K562 (cell line): Measurements from ENCODE around the gene CARD11. TPM values are rescaled to one million over a fixed set of nuclear protein-coding genes. Genes with fewer than 3 reads are reported as not detected.

Experiments
- ATAC-seq: fragments of 200-7000 bp; cut with Tn5 transposase; 3 replicates; pipeline ENCODE4 v1.9.1; 2020; ENCODE audit warnings: moderate library complexity
- BruUV-seq: library from RNA; stranded (reverse); fragments of 400-500 nt; replicated peaks from 2 replicates; lab custom pipeline; 2021; lab: Mats Ljungman, UMichigan
- CTCF ChIA-PET: fragments of 300-600 bp; formaldehyde crosslinking; extraction: SDS; loops from one replicate; lab custom pipeline; 2021; ENCODE audit warnings: low intra/inter-chr PET ratio; lab: Yijun Ruan, JAX
- POLR2A ChIA-PET: fragments of 300-600, 350-650 bp; sonication (Branson Sonifier 250); formaldehyde crosslinking; extraction: SDS; loops from one replicate; lab custom pipeline; 2021; ENCODE audit warnings: antibody characterized with exemption, inconsistent platforms; lab: Yijun Ruan, JAX
- DNase-seq, 4 experiments: peaks; one replicate each; pipeline versions ENCODE4 v3.0.0 to v3.0.0-alpha.2; 2011 to 2018; ENCODE audit warnings: low spot score in 3 of 4, mixed read lengths in 3 of 4; ENCODE audit errors: extremely low read depth in 1 of 4
- FAIRE-seq: peaks from 2 replicates; lab custom pipeline; 2011; peaks lifted over from hg19 to GRCh38; lab: Jason Lieb, UNC
- H2AFZ ChIP-seq: 2 replicates; pipeline ENCODE4 v1.6.0; 2011; ENCODE audit warnings: low read depth, low read length, control low read depth, inconsistent platforms
- H3K27ac ChIP-seq: fragments of 200-600 bp; 3 replicates; pipeline ENCODE4 v1.8.0; 2011; ENCODE audit warnings: low read depth, mild to moderate bottlenecking, control low read depth, inconsistent platforms, low read length, moderate library complexity, mixed read lengths; ENCODE audit errors: extremely low read depth
- H3K27me3 ChIP-seq, 2 experiments: fragments of 300-600 bp in 1 of 2; 2 replicates in 1 of 2; 3 replicates in 1 of 2; pipeline versions ENCODE4 v1.6.0 to v1.8.0; 2011; ENCODE audit warnings: inconsistent platforms in 2 of 2, low read length in 2 of 2, mild to moderate bottlenecking in 1 of 2, mixed read lengths in 1 of 2, moderate library complexity in 1 of 2; ENCODE audit not compliant: control insufficient read depth in 2 of 2, insufficient read depth in 2 of 2
- H3K36me3 ChIP-seq: fragments of 300-600 bp; 3 replicates; pipeline ENCODE4 v1.8.0; 2011; ENCODE audit warnings: mild to moderate bottlenecking, low read length, inconsistent platforms; ENCODE audit not compliant: control insufficient read depth, insufficient read depth
- H3K4me1 ChIP-seq, 2 experiments: fragments of 200-600 bp in 1 of 2; replicated peaks in 1 of 2; 2 replicates in 1 of 2; 3 replicates in 1 of 2; pipeline versions ENCODE4 v1.5.1 to v1.8.0; 2011; ENCODE audit warnings: inconsistent platforms in 2 of 2, low read length in 2 of 2, mild to moderate bottlenecking in 1 of 2, mixed read lengths in 1 of 2, moderate library complexity in 1 of 2; ENCODE audit not compliant: control insufficient read depth in 2 of 2, insufficient read depth in 2 of 2
- H3K4me2 ChIP-seq: 2 replicates; pipeline ENCODE4 v1.6.1; 2011; ENCODE audit warnings: low read length, control low read depth, inconsistent platforms, mixed read lengths; ENCODE audit not compliant: insufficient read depth
- H3K4me3 ChIP-seq: fragments of 200-600 bp; sonication (generic), shearing (Covaris generic); 2 replicates; pipeline ENCODE4 v1.5.1; 2016; ENCODE audit warnings: control low read depth, inconsistent platforms
- H3K79me2 ChIP-seq: fragments of 200-600 bp; 3 replicates; pipeline ENCODE4 v1.8.0; 2011; ENCODE audit warnings: low read length, inconsistent platforms; ENCODE audit not compliant: control insufficient read depth, insufficient read depth
- H3K9ac ChIP-seq, 2 experiments: 2 replicates each; pipeline versions ENCODE4 v1.6.0 to v1.6.1; 2011; ENCODE audit warnings: low read depth in 2 of 2, low read length in 2 of 2, control low read depth in 1 of 2, inconsistent platforms in 1 of 2, mild to moderate bottlenecking in 1 of 2, mixed read lengths in 1 of 2; ENCODE audit not compliant: insufficient read depth in 1 of 2
- H3K9me1 ChIP-seq: one replicate; pipeline ENCODE4 v1.6.0; 2011; ENCODE audit warnings: inconsistent platforms, mild to moderate bottlenecking, low read length, moderate library complexity; ENCODE audit not compliant: control insufficient read depth, insufficient read depth
- H3K9me3 ChIP-seq: replicated peaks from 2 replicates; pipeline ENCODE4 v1.5.1; 2011; ENCODE audit warnings: low read depth, low read length, inconsistent platforms; ENCODE audit not compliant: control insufficient read depth, insufficient read depth
- H4K20me1 ChIP-seq: replicated peaks from 2 replicates; pipeline ENCODE4 v1.6.1; 2011; ENCODE audit warnings: low read length, inconsistent platforms, mixed read lengths; ENCODE audit not compliant: control insufficient read depth, insufficient read depth
- ARNT ChIP-seq, 2 experiments: fragments of 450-650 bp; IDR thresholded peaks; 2 replicates each; pipeline ENCODE4 v1.6.1; 2016; ENCODE audit warnings: mild to moderate bottlenecking in 1 of 2
- EGR1 ChIP-seq: fragments of 450-650 bp; conservative IDR thresholded peaks from 2 replicates; pipeline ENCODE4 v1.6.1; 2017; ENCODE audit warnings: mild to moderate bottlenecking
- OTX1 ChIP-seq: fragments of 450-650 bp; formaldehyde crosslinking; IDR thresholded peaks from 2 replicates; pipeline ENCODE4 v1.4.0; 2022; ENCODE audit warnings: mild to moderate bottlenecking
- RUNX1 ChIP-seq: sonication (generic); IDR thresholded peaks from 2 replicates; pipeline ENCODE4 v1.6.1; 2016; ENCODE audit warnings: antibody characterized with exemption, low read depth
- TBL1XR1 ChIP-seq, 2 experiments: IDR thresholded peaks; 2 replicates each; pipeline ENCODE4 v1.6.1; 2012; ENCODE audit warnings: improper control_type of control experiment in 2 of 2, low read length in 2 of 2, mild to moderate bottlenecking in 1 of 2
- TOE1 ChIP-seq, 2 experiments: fragments of 450-650 bp in 1 of 2; sonication (generic) in 1 of 2; formaldehyde crosslinking in 1 of 2; IDR thresholded peaks; 2 replicates each; pipeline versions ENCODE4 v1.7.1 to v1.8.0; 2016 to 2022; ENCODE audit warnings: borderline replicate concordance in 2 of 2, mild to moderate bottlenecking in 2 of 2, antibody characterized with exemption in 1 of 2, inconsistent platforms in 1 of 2, low read depth in 1 of 2, missing genetic modification reagents in 1 of 2, moderate library complexity in 1 of 2
- ZNF431 ChIP-seq: sonication (generic); formaldehyde crosslinking; IDR thresholded peaks from 2 replicates; pipeline ENCODE4 v1.8.0; 2022; ENCODE audit warnings: mild to moderate bottlenecking, missing genetic modification reagents
- ZNF778 ChIP-seq: fragments of 450-650 bp; formaldehyde crosslinking; IDR thresholded peaks from 2 replicates; pipeline ENCODE4 v1.4.0; 2020; ENCODE audit warnings: mild to moderate bottlenecking, moderate library complexity
- WGBS: fragments of 100-300 bp; shearing (Covaris generic); methylation state at CpG from one replicate; pipeline ENCODE4 v1.1.6; 2016; ENCODE audit warnings: low coverage, mixed read lengths; ENCODE audit not compliant: insufficient coverage; ENCODE audit errors: missing lambda C conversion rate; 5-methylcytosine and 5-hydroxymethylcytosine counted together
- in situ Hi-C: fragments of 300-500 bp; cut with MboI; formaldehyde crosslinking; loops from 4 replicates; pipeline ENCODE4 v1.15.0; 2018; ENCODE audit warnings: inconsistent platforms, mixed read lengths
- intact Hi-C: fragments of 100-400 bp; cut with micrococcal nuclease; formaldehyde crosslinking; loops from 2 replicates; pipeline ENCODE4 v1.14.2; 2022
- polyA plus RNA-seq, 8 experiments: library from polyadenylated mRNA; depleted of rRNA in 4 of 8; stranded (reverse) in 5 of 8; unstranded in 3 of 8; fragments of >200 nt; fragmentation: Nextera tagmentation in 2 of 8; fragmentation: Illumina TruSeq in 1 of 8; extraction: Ambion mirVana in 2 of 8; extraction: Trizol in 1 of 8; gene quantifications; 2 replicates each; pipeline versions ENCODE4 v1.2.1 to v1.2.3, GENCODE V29; 2011 to 2014; ENCODE audit warnings: inconsistent platforms in 1 of 8, missing spikeins in 1 of 8
- total RNA-seq, 7 experiments: library from RNA; depleted of rRNA in 6 of 7; stranded (reverse); fragments of >200 nt in 6 of 7; fragmentation: Illumina TruSeq in 2 of 7; extraction: Trizol in 2 of 7; gene quantifications; 2 replicates each; pipeline versions ENCODE4 v1.2.1 to v1.2.3, GENCODE V29; 2011 to 2021; ENCODE audit warnings: low replicate concordance in 1 of 7
- TF ChIP-seq, protein P1 (sequence below): fragments of 250-450 bp; sonication (Bioruptor Pico); IDR thresholded peaks from 2 replicates; pipeline ENCODE4 v1.5.1; 2021; ENCODE audit warnings: mild to moderate bottlenecking
- TF ChIP-seq, protein P2 (sequence below): fragments of 450-650 bp; IDR thresholded peaks from 2 replicates; pipeline ENCODE4 v1.6.1; 2017; ENCODE audit warnings: antibody characterized with exemption, mild to moderate bottlenecking
- TF ChIP-seq, protein P3 (sequence below), 2 experiments: fragments of 250-450 bp in 1 of 2; fragments of 450-650 bp in 1 of 2; sonication (Bioruptor Pico) in 1 of 2; IDR thresholded peaks; 2 replicates each; pipeline versions ENCODE4 v1.6.1 to v1.8.0; 2016 to 2021; ENCODE audit warnings: mild to moderate bottlenecking in 2 of 2, moderate library complexity in 2 of 2, missing compliant biosample characterization in 1 of 2, missing genetic modification characterization in 1 of 2
- TF ChIP-seq, protein P4 (sequence below): sonication (generic); formaldehyde crosslinking; IDR thresholded peaks from 2 replicates; pipeline ENCODE4 v1.8.1; 2023; ENCODE audit warnings: mild to moderate bottlenecking, missing genetic modification reagents

CARD11 gene
- total and polyA plus RNA-seq, 9 of the 15 experiments (the other 6 are each of a cell fraction or from before 2014, with no cell fraction given) = 0.07 to 12.8 (median 5.7) TPM

DNA sequence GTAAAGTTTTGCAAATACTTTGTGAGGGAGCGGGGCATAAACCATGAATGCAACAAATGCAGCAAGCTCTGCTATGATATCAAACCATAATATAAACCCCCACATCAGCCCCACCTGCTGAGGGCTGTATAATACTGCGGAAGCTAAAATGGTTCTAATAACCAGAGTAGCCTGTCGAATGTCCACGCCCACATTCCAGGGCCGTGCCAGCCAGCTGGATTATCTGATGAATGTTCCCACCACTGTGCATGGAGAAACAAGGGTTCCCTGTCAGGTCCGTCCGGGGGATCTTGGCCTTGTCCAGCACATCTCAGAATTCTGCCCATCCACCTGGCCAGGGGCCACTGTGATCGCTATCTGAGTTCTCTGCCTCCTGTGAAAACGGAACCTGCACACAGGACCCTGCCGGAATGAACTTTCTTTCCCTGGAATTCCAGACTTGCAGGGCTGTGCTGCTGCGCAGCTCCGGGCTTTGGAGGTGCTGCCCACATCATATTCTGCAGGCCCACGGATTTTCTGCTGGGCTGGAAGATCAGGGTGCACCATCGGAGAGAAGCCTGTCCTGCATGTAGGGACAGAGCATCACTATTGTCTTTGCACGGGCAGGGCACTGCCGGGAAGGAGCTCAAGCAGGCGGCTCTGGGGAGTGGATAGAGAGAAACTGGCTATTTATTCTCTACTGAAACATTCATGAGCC, 122.6 kb downstream of the CARD11 start:
- Histone ChIP-seq H3K9me1 (no peaks in the 10 kb centered on the region), H2AFZ (no peak overlapping the region), H3K9ac (no peak overlapping the region), H4K20me1 (peaks cover 5% of the 10 kb centered on the region; the same call in 1 of the 2 replicates), H3K4me1 (peaks cover 0 to 10% of the 10 kb centered on the region in 2 experiments; a peak in 1 of 5 replicates), H3K9me3 (0 out of 2 replicates have a peak, but pooled peaks cover 2% of the 10 kb centered on the region), H3K36me3 (no peaks in the 10 kb centered on the region), H3K4me3 (no peak overlapping the region), H3K4me2 (no peak overlapping the region), H3K27ac (no peak overlapping the region)
- in situ Hi-C loops = no loop called here
- POLR2A ChIA-PET = interaction anchor here (0.6 to 1.4 kb wide), 3 partner anchors 8 to 90 kb away, joined by 3 to 6 read pairs (median 4); no protein-coding TSS in a partner anchor
- CTCF ChIA-PET = interaction anchor here (0.5 kb wide), 1 partner anchor 1811 kb away, joined by 3 read pairs; no protein-coding TSS in a partner anchor
- DNase-seq (peak in 2 of 4 experiments; percentile 17 to 27), ATAC-seq (no peak)
- BruUV-seq = no TSS peak
- 69% methylated on average over 17 of the region's 17 CpGs for WGBS
- intact Hi-C loops = no loop called here
- TF ChIP-seq TBL1XR1 (IDR thresholded peaks at IDR 0.05; ENCODE audit: low read length in 2 of 2) = no peak
- TF ChIP-seq ZNF778 = no peak
- no peak for TF ChIP-seq ARNT (IDR thresholded peaks at IDR 0.05)
- TF ChIP-seq ZNF431 (CRISPR knock-in tag) = no peak
- TF ChIP-seq EGR1 = no peak
- TF ChIP-seq, protein P1, sequence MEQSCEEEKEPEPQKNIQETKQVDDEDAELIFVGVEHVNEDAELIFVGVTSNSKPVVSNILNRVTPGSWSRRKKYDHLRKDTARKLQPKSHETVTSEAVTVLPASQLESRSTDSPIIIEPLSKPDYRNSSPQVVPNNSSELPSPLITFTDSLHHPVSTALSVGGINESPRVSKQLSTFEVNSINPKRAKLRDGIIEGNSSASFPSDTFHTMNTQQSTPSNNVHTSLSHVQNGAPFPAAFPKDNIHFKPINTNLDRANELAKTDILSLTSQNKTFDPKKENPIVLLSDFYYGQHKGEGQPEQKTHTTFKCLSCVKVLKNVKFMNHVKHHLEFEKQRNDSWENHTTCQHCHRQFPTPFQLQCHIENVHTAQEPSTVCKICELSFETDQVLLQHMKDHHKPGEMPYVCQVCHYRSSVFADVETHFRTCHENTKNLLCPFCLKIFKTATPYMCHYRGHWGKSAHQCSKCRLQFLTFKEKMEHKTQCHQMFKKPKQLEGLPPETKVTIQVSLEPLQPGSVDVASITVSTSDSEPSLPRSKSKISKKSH (CRISPR knock-in tag) = no peak
- TF ChIP-seq OTX1 (CRISPR knock-in tag) = no peak
- TF ChIP-seq, protein P2, sequence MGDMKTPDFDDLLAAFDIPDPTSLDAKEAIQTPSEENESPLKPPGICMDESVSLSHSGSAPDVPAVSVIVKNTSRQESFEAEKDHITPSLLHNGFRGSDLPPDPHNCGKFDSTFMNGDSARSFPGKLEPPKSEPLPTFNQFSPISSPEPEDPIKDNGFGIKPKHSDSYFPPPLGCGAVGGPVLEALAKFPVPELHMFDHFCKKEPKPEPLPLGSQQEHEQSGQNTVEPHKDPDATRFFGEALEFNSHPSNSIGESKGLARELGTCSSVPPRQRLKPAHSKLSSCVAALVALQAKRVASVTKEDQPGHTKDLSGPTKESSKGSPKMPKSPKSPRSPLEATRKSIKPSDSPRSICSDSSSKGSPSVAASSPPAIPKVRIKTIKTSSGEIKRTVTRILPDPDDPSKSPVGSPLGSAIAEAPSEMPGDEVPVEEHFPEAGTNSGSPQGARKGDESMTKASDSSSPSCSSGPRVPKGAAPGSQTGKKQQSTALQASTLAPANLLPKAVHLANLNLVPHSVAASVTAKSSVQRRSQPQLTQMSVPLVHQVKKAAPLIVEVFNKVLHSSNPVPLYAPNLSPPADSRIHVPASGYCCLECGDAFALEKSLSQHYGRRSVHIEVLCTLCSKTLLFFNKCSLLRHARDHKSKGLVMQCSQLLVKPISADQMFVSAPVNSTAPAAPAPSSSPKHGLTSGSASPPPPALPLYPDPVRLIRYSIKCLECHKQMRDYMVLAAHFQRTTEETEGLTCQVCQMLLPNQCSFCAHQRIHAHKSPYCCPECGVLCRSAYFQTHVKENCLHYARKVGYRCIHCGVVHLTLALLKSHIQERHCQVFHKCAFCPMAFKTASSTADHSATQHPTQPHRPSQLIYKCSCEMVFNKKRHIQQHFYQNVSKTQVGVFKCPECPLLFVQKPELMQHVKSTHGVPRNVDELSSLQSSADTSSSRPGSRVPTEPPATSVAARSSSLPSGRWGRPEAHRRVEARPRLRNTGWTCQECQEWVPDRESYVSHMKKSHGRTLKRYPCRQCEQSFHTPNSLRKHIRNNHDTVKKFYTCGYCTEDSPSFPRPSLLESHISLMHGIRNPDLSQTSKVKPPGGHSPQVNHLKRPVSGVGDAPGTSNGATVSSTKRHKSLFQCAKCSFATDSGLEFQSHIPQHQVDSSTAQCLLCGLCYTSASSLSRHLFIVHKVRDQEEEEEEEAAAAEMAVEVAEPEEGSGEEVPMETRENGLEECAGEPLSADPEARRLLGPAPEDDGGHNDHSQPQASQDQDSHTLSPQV = no peak
- TF ChIP-seq, protein P3, sequence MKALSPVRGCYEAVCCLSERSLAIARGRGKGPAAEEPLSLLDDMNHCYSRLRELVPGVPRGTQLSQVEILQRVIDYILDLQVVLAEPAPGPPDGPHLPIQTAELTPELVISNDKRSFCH (CRISPR knock-in tag; IDR thresholded peaks at IDR 0.05) = no peak
- TF ChIP-seq, protein P3 (tag; IDR thresholded peaks at IDR 0.05) = no peak
- TF ChIP-seq, protein P4, sequence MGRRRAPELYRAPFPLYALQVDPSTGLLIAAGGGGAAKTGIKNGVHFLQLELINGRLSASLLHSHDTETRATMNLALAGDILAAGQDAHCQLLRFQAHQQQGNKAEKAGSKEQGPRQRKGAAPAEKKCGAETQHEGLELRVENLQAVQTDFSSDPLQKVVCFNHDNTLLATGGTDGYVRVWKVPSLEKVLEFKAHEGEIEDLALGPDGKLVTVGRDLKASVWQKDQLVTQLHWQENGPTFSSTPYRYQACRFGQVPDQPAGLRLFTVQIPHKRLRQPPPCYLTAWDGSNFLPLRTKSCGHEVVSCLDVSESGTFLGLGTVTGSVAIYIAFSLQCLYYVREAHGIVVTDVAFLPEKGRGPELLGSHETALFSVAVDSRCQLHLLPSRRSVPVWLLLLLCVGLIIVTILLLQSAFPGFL = no peak
- no peak for TF ChIP-seq TOE1 (IDR thresholded peaks at IDR 0.05; ENCODE audit: borderline replicate concordance)
- no peak for TF ChIP-seq TOE1 (CRISPR knock-in tag; IDR thresholded peaks at IDR 0.05; ENCODE audit: borderline replicate concordance, low read depth)
- no peak for TF ChIP-seq RUNX1
- TF ChIP-seq, all 486 proteins: peak for 0
- H3K79me2 ChIP-seq = no peaks in the 10 kb centered on the region
- FAIRE-seq = no peak
- no peaks in the 10 kb centered on the region for H3K27me3 ChIP-seq
